ENCODE results near the gene PTPRD.

The PTPRD gene

GRCh38 chr9:10272830-10273229 lies 340.0 kb downstream of the PTPRD start:
- in situ Hi-C loops (cut with MboI; ENCODE audit: low sequenced_read_pairs): no loop called here

- in situ Hi-C loops (cut with MboI; ENCODE audit: low sequenced_read_pairs): no loop called here
Measured at GRCh38 chr9:10268531-10269485, 344.0 kb downstream of the PTPRD start.

GRCh38 chr9:10265153-10265631 lies 347.6 kb downstream of the PTPRD start:
- in situ Hi-C loops (cut with MboI; ENCODE audit: low sequenced_read_pairs): no loop called here

GRCh38 chr9:10260501-10260900 lies 352.3 kb downstream of the PTPRD start:
- in situ Hi-C loops (cut with MboI; ENCODE audit: low sequenced_read_pairs): no loop called here

- in situ Hi-C loops (cut with MboI; ENCODE audit: low sequenced_read_pairs): no loop called here
Measured at GRCh38 chr9:10259668-10260067, 353.1 kb downstream of the PTPRD start.

- in situ Hi-C loops (cut with MboI; ENCODE audit: low sequenced_read_pairs): no loop called here
Measured at GRCh38 chr9:10255758-10256157, 357.0 kb downstream of the PTPRD start.

- in situ Hi-C loops (cut with MboI; ENCODE audit: low sequenced_read_pairs): no loop called here
Measured at GRCh38 chr9:10254338-10254737, 358.5 kb downstream of the PTPRD start.

- in situ Hi-C loops (cut with MboI; ENCODE audit: low sequenced_read_pairs): no loop called here
Measured at GRCh38 chr9:10253341-10253740, 359.5 kb downstream of the PTPRD start.

- in situ Hi-C loops (cut with MboI; ENCODE audit: low sequenced_read_pairs): no loop called here
Measured at GRCh38 chr9:10252174-10252573, 360.6 kb downstream of the PTPRD start.

- in situ Hi-C loops (cut with MboI; ENCODE audit: low sequenced_read_pairs): no loop called here
Measured at GRCh38 chr9:10251490-10251889, 361.3 kb downstream of the PTPRD start.

GRCh38 chr9:10250219-10250618 lies 362.6 kb downstream of the PTPRD start:
- in situ Hi-C loops (cut with MboI; ENCODE audit: low sequenced_read_pairs): no loop called here

- in situ Hi-C loops (cut with MboI; ENCODE audit: low sequenced_read_pairs): no loop called here
Measured at GRCh38 chr9:10248890-10249289, 363.9 kb downstream of the PTPRD start.

- in situ Hi-C loops (cut with MboI; ENCODE audit: low sequenced_read_pairs): no loop called here
Measured at GRCh38 chr9:10242255-10242654, 370.5 kb downstream of the PTPRD start.

- in situ Hi-C loops (cut with MboI; ENCODE audit: low sequenced_read_pairs): no loop called here
Measured at GRCh38 chr9:10238087-10238486, 374.7 kb downstream of the PTPRD start.

GRCh38 chr9:10237584-10237983 lies 375.2 kb downstream of the PTPRD start:
- in situ Hi-C loops (cut with MboI; ENCODE audit: low sequenced_read_pairs): no loop called here

GRCh38 chr9:10236161-10236560 lies 376.6 kb downstream of the PTPRD start:
- in situ Hi-C loops (cut with MboI; ENCODE audit: low sequenced_read_pairs): no loop called here

- in situ Hi-C loops (cut with MboI; ENCODE audit: low sequenced_read_pairs): no loop called here
Measured at GRCh38 chr9:10235376-10235775, 377.4 kb downstream of the PTPRD start.

GRCh38 chr9:10232352-10232930 lies 380.4 kb downstream of the PTPRD start:
- in situ Hi-C loops (cut with MboI; ENCODE audit: low sequenced_read_pairs): no loop called here

GRCh38 chr9:10230512-10230911 lies 382.3 kb downstream of the PTPRD start:
- in situ Hi-C loops (cut with MboI; ENCODE audit: low sequenced_read_pairs): no loop called here

GRCh38 chr9:10228082-10228481 lies 384.7 kb downstream of the PTPRD start:
- in situ Hi-C loops (cut with MboI; ENCODE audit: low sequenced_read_pairs): no loop called here

- in situ Hi-C loops (cut with MboI; ENCODE audit: low sequenced_read_pairs): no loop called here
Measured at GRCh38 chr9:10226996-10227395, 385.8 kb downstream of the PTPRD start.

- in situ Hi-C loops (cut with MboI; ENCODE audit: low sequenced_read_pairs): no loop called here
Measured at GRCh38 chr9:10212702-10213101, 400.1 kb downstream of the PTPRD start.
